CD4-positive, CD25-positive, alpha-beta regulatory T cell (primary cell): ENCODE data around the gene TAF1B. TPM values are rescaled to one million over a fixed set of nuclear protein-coding genes. Genes with fewer than 3 reads are reported as not detected.

Source experiments
- ATAC-seq, 2 donors: fragments of 150-1000 bp; cut with Tn5 transposase; one replicate each; pipeline ENCODE4 v1.10.0; 2021; ENCODE audit warnings: low read depth in 2 of 2, moderate number of reproducible peaks in 2 of 2, moderate library complexity in 1 of 2
- DNase-seq, 3 donors: peaks; one replicate each; pipeline versions ENCODE4 v3.0.0 to v3.0.0-alpha.2; 2012 to 2022; ENCODE audit warnings: mixed read lengths in 1 of 3
- H3K27ac ChIP-seq: one replicate; pipeline ENCODE4 v1.7.0; 2013; ENCODE audit warnings: mild to moderate bottlenecking, low read length; ENCODE audit not compliant: insufficient read depth, poor library complexity, severe bottlenecking
- H3K27me3 ChIP-seq: one replicate; pipeline ENCODE4 v1.7.0; 2013; ENCODE audit warnings: low read length; ENCODE audit not compliant: control insufficient read depth, insufficient read depth
- H3K36me3 ChIP-seq: one replicate; pipeline ENCODE4 v1.7.0; 2013; ENCODE audit warnings: mild to moderate bottlenecking, low read length, moderate library complexity; ENCODE audit not compliant: control insufficient read depth, insufficient read depth
- H3K4me1 ChIP-seq: 2 replicates; pipeline ENCODE4 v1.7.0; 2013; ENCODE audit warnings: mild to moderate bottlenecking, low read length; ENCODE audit not compliant: insufficient read depth, control insufficient read depth, poor library complexity, severe bottlenecking
- H3K4me3 ChIP-seq: one replicate; pipeline ENCODE4 v1.7.0; 2013; ENCODE audit warnings: low read depth, mild to moderate bottlenecking, low read length, moderate library complexity
- H3K9me3 ChIP-seq, 2 experiments: 1 replicate in 1 of 2; 2 replicates in 1 of 2; pipeline ENCODE4 v1.7.0; 2013; ENCODE audit warnings: low read length in 2 of 2, mild to moderate bottlenecking in 1 of 2, moderate library complexity in 1 of 2; ENCODE audit not compliant: control insufficient read depth in 2 of 2
- H3K27ac Mint-ChIP-seq, 3 donors: one replicate each; pipeline ENCODE4 v1.8.0; 2020 to 2022; ENCODE audit warnings: mild to moderate bottlenecking in 3 of 3, mixed read lengths in 3 of 3, moderate library complexity in 2 of 3
- H3K27me3 Mint-ChIP-seq: one replicate; pipeline ENCODE4 v1.8.0; 2022; ENCODE audit warnings: mild to moderate bottlenecking, mixed read lengths
- H3K36me3 Mint-ChIP-seq: one replicate; pipeline ENCODE4 v1.8.0; 2020; ENCODE audit warnings: mixed read lengths
- H3K4me1 Mint-ChIP-seq, 4 donors: one replicate each; pipeline ENCODE4 v1.8.0; 2020 to 2022; ENCODE audit warnings: mixed read lengths in 4 of 4, mild to moderate bottlenecking in 1 of 4
- H3K4me3 Mint-ChIP-seq, 4 donors: one replicate each; pipeline ENCODE4 v1.8.0; 2020 to 2022; ENCODE audit warnings: mild to moderate bottlenecking in 4 of 4, mixed read lengths in 4 of 4, moderate library complexity in 3 of 4
- H3K9me3 Mint-ChIP-seq, 7 donors: one replicate each; pipeline ENCODE4 v1.8.0; 2020 to 2022; ENCODE audit warnings: mixed read lengths in 7 of 7, mild to moderate bottlenecking in 3 of 7, moderate library complexity in 2 of 7
- polyA plus RNA-seq, 4 donors: library from polyadenylated mRNA; unstranded; fragments of 300-500 nt; fragmentation: Illumina TruSeq; gene quantifications; one replicate each; pipeline ENCODE4 v1.2.3, GENCODE V29; 2021
- total RNA-seq: library from RNA; stranded (reverse); gene quantifications from one replicate; pipeline ENCODE4 v1.2.3, GENCODE V29; 2022

TAF1B gene
- total and polyA plus RNA-seq, 5 donors from 2014 or later: 9.1 to 23.9 (median 12.0) TPM

GRCh38 chr2:9948721-9949120, 105.4 kb downstream of the TAF1B start:
- Histone ChIP-seq H3K9me3 (no peaks in the 10 kb centered on the region), H3K36me3 (no peaks in the 10 kb centered on the region), H3K27ac (no peak overlapping the region), H3K27me3 (peaks cover 26% of the 10 kb centered on the region), H3K4me1 (peaks cover 13% of the 10 kb centered on the region), H3K4me3 (no peak overlapping the region)
- no peak for DNase-seq
- Mint-ChIP-seq H3K27ac (no peak overlapping the region), H3K4me1 (peaks cover 0 to 18% (median 10%) of the 10 kb centered on the region in 4 donors), H3K27me3 (peaks cover 53% of the 10 kb centered on the region), H3K36me3 (no peaks in the 10 kb centered on the region), H3K4me3 (peak overlapping the region; percentile 69 to 95 (median 77)), H3K9me3 (peaks cover 0 to 2% (median 0%) of the 10 kb centered on the region in 7 donors)
- ATAC-seq: no peak

GRCh38 chr2:9949239-9949991, 106.1 kb downstream of the TAF1B start:
- Mint-ChIP-seq H3K4me1 (peaks cover 0 to 18% (median 10%) of the 10 kb centered on the region in 4 donors), H3K27ac (peak overlapping the region in 1 of 3 donors; percentile 70)
- DNase-seq: no peak

DNA sequence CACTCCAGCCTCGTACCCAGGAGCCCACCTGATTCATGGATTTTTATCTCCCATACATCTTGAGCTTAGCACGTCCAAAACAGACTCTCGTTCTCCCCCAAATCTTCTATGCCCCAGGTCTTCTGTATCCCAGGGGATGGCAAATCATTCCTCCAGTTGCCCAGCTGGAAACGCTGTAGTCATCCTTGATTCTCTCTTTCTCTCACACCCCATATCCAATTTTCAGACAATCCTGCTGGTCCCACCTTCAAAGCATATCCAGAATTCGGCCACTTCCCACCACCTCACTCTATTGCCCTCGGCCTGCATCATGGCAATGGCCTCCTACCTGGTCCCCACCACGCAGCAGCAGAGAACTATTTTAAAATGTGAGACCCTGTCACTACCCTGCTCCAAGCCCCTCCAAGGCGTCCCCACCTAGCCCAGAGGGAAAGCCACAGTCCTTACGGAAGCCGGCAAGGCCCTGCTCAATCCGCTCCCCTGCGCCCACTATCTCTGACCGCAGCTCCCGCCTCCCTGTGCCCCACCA, 106.8 kb downstream of the TAF1B start:
- H3K9me3 Mint-ChIP-seq: peaks cover 0 to 2% (median 0%) of the 10 kb centered on the region in 7 donors
- DNase-seq: no peak
- H3K27ac Mint-ChIP-seq: peak overlapping the region in 1 of 3 donors; percentile 70
- peaks cover 0 to 18% (median 10%) of the 10 kb centered on the region in 4 donors for H3K4me1 Mint-ChIP-seq
- Histone ChIP-seq H3K27me3 (peaks cover 25% of the 10 kb centered on the region), H3K36me3 (no peaks in the 10 kb centered on the region), H3K27ac (no peak overlapping the region), H3K9me3 (no peaks in the 10 kb centered on the region), H3K4me3 (no peak overlapping the region), H3K4me1 (peaks cover 13% of the 10 kb centered on the region)
- no peak for ATAC-seq
- H3K4me3 Mint-ChIP-seq: peak overlapping the region; percentile 69 to 95 (median 88)
- H3K27me3 Mint-ChIP-seq: peaks cover 63% of the 10 kb centered on the region
- H3K36me3 Mint-ChIP-seq: no peaks in the 10 kb centered on the region

More at GRCh38 chr2:9949239-9949991, 106.1 kb downstream of the TAF1B start:
- Histone ChIP-seq H3K27ac (no peak overlapping the region), H3K27me3 (peaks cover 28% of the 10 kb centered on the region), H3K4me3 (no peak overlapping the region), H3K36me3 (no peaks in the 10 kb centered on the region), H3K9me3 (no peaks in the 10 kb centered on the region), H3K4me1 (peaks cover 13% of the 10 kb centered on the region)
- Mint-ChIP-seq H3K27me3 (peaks cover 60% of the 10 kb centered on the region), H3K9me3 (peaks cover 0 to 2% (median 0%) of the 10 kb centered on the region in 7 donors), H3K36me3 (no peaks in the 10 kb centered on the region), H3K4me3 (peak overlapping the region; percentile 69 to 95 (median 88))
- ATAC-seq: no peak

DNA sequence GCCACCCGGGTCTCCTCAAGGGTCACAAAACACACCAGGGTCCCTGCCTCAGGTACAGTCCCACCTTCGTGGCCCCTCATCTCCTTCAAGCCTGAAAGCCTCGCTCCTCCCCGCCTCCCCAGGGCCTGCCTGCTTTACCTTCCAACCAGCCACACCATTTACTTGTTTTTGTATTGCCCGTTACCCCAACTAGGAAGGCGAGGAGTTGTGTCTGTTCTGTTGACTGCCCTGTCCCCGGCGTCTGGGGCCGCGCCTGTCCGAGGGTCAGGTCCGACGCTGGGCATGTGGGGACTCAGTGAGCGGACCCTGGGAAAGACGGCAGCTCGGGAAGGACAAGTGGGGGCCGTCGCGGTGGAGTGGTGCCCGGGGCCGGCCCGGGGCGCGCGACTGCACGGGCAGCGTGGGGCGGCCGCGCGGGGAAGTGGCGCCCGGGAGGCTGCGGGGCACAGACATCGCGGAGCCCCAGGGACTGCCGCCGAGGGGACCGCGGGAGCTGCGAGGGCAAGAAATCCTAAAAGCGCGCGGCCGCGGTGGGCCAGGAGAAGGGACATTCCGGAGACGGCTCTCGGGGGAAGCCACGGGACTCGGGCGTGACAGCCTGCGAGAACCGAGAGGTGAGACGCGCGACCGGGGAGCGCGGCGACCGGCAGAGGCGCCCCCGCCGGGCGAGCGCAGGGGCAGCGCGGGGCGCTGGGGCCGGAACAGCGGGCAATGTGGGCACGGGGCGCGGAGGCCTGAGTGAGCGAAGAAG, 107.4 kb downstream of the TAF1B start:
- peaks cover 13% of the 10 kb centered on the region for H3K4me1 ChIP-seq
- H3K9me3 ChIP-seq: no peaks in the 10 kb centered on the region
- H3K27me3 Mint-ChIP-seq: peaks cover 61% of the 10 kb centered on the region
- H3K36me3 ChIP-seq: no peaks in the 10 kb centered on the region
- peak overlapping the region; percentile 51 for H3K27ac ChIP-seq
- peak overlapping the region in 1 of 3 donors; percentile 95 for H3K27ac Mint-ChIP-seq
- ATAC-seq (peak; percentile 1 to 29), DNase-seq (peak in 1 of 3 donors; percentile 40)
- H3K4me1 Mint-ChIP-seq: peaks cover 0 to 18% (median 10%) of the 10 kb centered on the region in 4 donors
- no peak overlapping the region for H3K4me3 ChIP-seq
- no peaks in the 10 kb centered on the region for H3K36me3 Mint-ChIP-seq
- peaks cover 0 to 2% (median 0%) of the 10 kb centered on the region in 7 donors for H3K9me3 Mint-ChIP-seq
- H3K4me3 Mint-ChIP-seq: peak overlapping the region; percentile 69 to 95 (median 88)
- H3K27me3 ChIP-seq: peaks cover 20% of the 10 kb centered on the region

DNA sequence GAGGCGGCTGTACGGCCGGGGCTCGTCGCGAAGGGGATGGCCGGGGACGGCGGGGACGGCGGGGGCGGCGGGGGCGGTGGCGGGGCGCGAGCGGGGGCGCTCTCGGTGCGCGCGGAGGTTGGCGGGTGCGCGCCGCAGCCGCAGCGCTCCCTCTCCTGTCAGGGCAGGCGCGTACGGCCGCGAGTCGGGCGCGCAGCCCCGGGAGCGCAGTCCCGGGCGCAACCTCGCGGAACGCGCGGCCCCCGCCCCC, 107.9 kb downstream of the TAF1B start:
- no peak overlapping the region for H3K27ac Mint-ChIP-seq
- H3K4me3 ChIP-seq: no peak overlapping the region
- H3K4me1 ChIP-seq: peaks cover 13% of the 10 kb centered on the region
- H3K27ac ChIP-seq: peak overlapping the region; percentile 51
- peaks cover 16% of the 10 kb centered on the region for H3K27me3 ChIP-seq
- H3K4me3 Mint-ChIP-seq: peak overlapping the region in 2 of 4 donors; percentile 82 to 88
- peaks cover 0 to 18% (median 10%) of the 10 kb centered on the region in 4 donors for H3K4me1 Mint-ChIP-seq
- H3K9me3 ChIP-seq: no peaks in the 10 kb centered on the region
- peaks cover 0 to 2% (median 0%) of the 10 kb centered on the region in 7 donors for H3K9me3 Mint-ChIP-seq
- ATAC-seq: no peak
- H3K36me3 Mint-ChIP-seq: no peaks in the 10 kb centered on the region
- H3K27me3 Mint-ChIP-seq: peaks cover 57% of the 10 kb centered on the region
- no peaks in the 10 kb centered on the region for H3K36me3 ChIP-seq
- DNase-seq: no peak

DNA sequence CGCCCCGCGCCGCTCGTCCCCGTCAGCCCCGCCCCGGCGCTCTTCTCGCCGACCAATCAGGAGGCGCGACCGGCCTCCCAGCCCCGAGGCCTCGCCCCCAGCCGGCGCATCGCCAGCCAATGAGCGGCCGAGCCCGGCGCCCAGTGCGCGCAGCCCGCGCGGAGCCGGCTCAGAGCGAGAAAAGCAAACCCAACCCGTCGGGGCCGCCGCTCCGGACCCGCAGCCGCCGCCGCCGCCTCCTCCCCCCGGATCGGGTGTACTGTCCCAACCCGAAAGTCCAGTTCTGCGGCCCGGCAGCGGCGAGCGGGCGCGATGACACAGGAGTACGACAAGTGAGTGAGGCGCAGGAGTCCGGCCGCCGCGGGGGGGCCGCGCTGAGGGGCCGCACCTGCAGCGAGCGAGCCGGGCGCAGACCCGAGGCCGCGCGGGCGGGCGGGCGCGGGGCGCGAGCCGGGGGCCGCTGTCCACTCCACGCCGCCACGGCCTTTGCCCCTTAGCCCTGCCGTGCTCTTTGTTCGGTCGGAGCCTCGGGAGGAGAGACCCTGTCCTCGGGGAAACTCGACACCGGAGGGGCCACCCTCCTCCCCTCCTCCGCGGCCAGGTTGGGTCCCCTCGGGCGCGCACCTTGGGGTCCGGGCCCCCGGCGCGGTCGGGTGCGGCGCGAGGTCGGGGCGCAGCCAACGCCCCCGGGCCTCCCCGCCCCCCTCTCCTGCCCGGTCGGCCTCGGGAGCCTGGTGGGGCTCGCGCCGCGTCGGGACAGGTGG, 108.4 kb downstream of the TAF1B start, which contains the start of gene GRHL1:
Gene GRHL1, plus strand, starts transcription at position 172 of the 764 bp plus-strand sequence. Its CDS starts 141 bp downstream, at position 313.
- no peaks in the 10 kb centered on the region for H3K36me3 Mint-ChIP-seq
- H3K27me3 Mint-ChIP-seq: peaks cover 53% of the 10 kb centered on the region
- H3K4me1 ChIP-seq: peaks cover 13% of the 10 kb centered on the region
- H3K9me3 Mint-ChIP-seq: peaks cover 0 to 2% (median 0%) of the 10 kb centered on the region in 7 donors
- H3K4me1 Mint-ChIP-seq: peaks cover 0 to 18% (median 10%) of the 10 kb centered on the region in 4 donors
- peak within 1 kb of the TSS; percentile 54 for H3K4me3 ChIP-seq
- ATAC-seq (peak; percentile 96 to 97), DNase-seq (peak; percentile 86 to 92 (median 89))
- peak within 1 kb of the TSS in 2 of 3 donors; percentile 61 to 95 for H3K27ac Mint-ChIP-seq
- peaks cover 15% of the 10 kb centered on the region for H3K27me3 ChIP-seq
- peak within 1 kb of the TSS; percentile 51 for H3K27ac ChIP-seq
- H3K4me3 Mint-ChIP-seq: peak within 1 kb of the TSS; percentile 79 to 95 (median 88)
- no peaks in the 10 kb centered on the region for H3K36me3 ChIP-seq
- no peaks in the 10 kb centered on the region for H3K9me3 ChIP-seq

DNA sequence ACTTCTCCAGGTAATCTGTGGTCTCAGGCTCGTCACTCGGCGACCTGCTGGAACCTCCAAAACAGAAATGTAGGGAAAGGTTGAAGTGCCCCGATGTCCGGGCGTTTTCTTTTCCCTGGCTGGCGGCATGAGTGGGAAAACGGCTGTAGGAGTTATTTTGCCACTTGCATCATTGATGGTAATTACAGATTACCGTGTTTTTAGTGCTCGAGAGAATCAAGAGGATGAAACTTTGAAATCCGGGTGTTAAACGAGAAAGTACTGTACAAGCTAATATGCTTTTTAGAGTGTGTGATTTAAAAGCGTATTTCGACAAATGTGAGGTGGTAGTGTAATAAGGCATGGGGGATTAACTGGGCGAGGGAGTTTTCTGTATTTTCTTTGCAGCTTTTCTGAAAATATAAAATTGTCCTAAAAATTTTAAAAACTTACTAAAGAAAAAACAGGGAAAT, 109.0 kb downstream of the TAF1B start:
- no peak for ATAC-seq
- peaks cover 46% of the 10 kb centered on the region for H3K27me3 Mint-ChIP-seq
- H3K27ac Mint-ChIP-seq: peak overlapping the region in 1 of 3 donors; percentile 61
- no peaks in the 10 kb centered on the region for H3K36me3 Mint-ChIP-seq
- H3K4me1 Mint-ChIP-seq: peaks cover 0 to 18% (median 10%) of the 10 kb centered on the region in 4 donors
- Histone ChIP-seq H3K4me3 (peak overlapping the region; percentile 54), H3K4me1 (peaks cover 13% of the 10 kb centered on the region), H3K36me3 (no peaks in the 10 kb centered on the region), H3K9me3 (no peaks in the 10 kb centered on the region), H3K27me3 (peaks cover 15% of the 10 kb centered on the region), H3K27ac (no peak overlapping the region)
- H3K4me3 Mint-ChIP-seq: peak overlapping the region; percentile 74 to 87 (median 82)
- peaks cover 0 to 2% (median 0%) of the 10 kb centered on the region in 7 donors for H3K9me3 Mint-ChIP-seq
- peak in 1 of 3 donors; percentile 3 for DNase-seq
